ENCODE results near the gene CDC25B. TPM values are rescaled to one million over a fixed set of nuclear protein-coding genes. Genes with fewer than 3 reads are reported as not detected.

Gene CDC25B
- total RNA-seq, 2 experiments from 2014 or later: 194 to 312 TPM

- Mint-ChIP-seq H3K27ac (peak overlapping the region; percentile 2), H3K4me3 (no peak overlapping the region), H3K27me3 (no peaks in the 10 kb centered on the region), H3K9me3 (ENCODE audit: low read depth) (no peaks in the 10 kb centered on the region), H3K36me3 (peaks cover 66% of the 10 kb centered on the region), H3K4me1 (peaks cover 57% of the 10 kb centered on the region)
- DNase-seq (no peak), ATAC-seq (no peak)
- CTCF ChIA-PET: interaction anchor here (1.3 kb wide), 1 partner anchor 17 kb away, joined by 3 read pairs; no protein-coding TSS in a partner anchor
Observed at GRCh38 chr20:3804254-3804751, 8.2 kb downstream of the CDC25B start.

DNA sequence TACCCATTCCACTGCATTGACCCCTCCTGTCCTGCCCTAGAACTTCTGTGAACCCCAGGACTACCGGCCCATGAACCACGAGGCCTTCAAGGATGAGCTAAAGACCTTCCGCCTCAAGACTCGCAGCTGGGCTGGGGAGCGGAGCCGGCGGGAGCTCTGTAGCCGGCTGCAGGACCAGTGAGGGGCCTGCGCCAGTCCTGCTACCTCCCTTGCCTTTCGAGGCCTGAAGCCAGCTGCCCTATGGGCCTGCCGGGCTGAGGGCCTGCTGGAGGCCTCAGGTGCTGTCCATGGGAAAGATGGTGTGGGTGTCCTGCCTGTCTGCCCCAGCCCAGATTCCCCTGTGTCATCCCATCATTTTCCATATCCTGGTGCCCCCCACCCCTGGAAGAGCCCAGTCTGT is 8.7 kb downstream of the CDC25B start:
- H3K36me3 Mint-ChIP-seq: peaks cover 62% of the 10 kb centered on the region
- H3K27me3 Mint-ChIP-seq: no peaks in the 10 kb centered on the region
- DNase-seq: no peak
- CTCF ChIA-PET: interaction anchor here (1.3 kb wide), 1 partner anchor 17 kb away, joined by 3 read pairs; no protein-coding TSS in a partner anchor
- no peak overlapping the region for H3K4me3 Mint-ChIP-seq
- H3K4me1 Mint-ChIP-seq: peaks cover 52% of the 10 kb centered on the region
- peak overlapping the region; percentile 1 for H3K27ac Mint-ChIP-seq
- no peak for ATAC-seq
- no peaks in the 10 kb centered on the region for H3K9me3 Mint-ChIP-seq (ENCODE audit: low read depth)

DNA sequence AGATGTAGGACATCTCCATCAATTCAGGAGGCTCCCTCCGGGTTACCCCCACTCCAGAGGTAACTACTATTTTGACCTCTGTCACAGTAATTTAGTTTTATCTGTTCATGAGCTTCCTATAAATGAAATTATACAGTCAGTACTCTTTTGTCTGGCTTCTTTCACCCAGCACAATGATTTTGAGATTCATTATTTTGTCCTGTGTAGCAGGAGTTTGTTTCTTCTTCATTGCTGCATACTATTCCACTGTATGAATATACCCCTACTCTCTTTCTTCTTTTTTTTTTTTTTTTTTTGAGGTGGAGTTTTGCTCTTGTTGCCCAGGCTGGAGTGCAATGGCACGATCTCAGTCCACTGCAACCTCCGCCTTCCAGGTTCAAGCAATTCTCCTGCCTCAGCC is 12.4 kb downstream of the CDC25B start:
- Mint-ChIP-seq H3K27me3 (no peaks in the 10 kb centered on the region), H3K27ac (no peak overlapping the region), H3K9me3 (ENCODE audit: low read depth) (no peaks in the 10 kb centered on the region), H3K4me1 (peaks cover 65% of the 10 kb centered on the region), H3K36me3 (peaks cover 31% of the 10 kb centered on the region), H3K4me3 (no peak overlapping the region)
- ATAC-seq (no peak), DNase-seq (no peak)
- CTCF ChIA-PET: no interaction called here

- H3K4me3 Mint-ChIP-seq: peak overlapping the region; percentile 69
- DNase-seq (peak; percentile 93), ATAC-seq (peak; percentile 80)
- CTCF ChIA-PET: interaction anchor here (0.8 to 3.4 kb wide), 8 partner anchors 8 to 54 kb away, joined by 3 to 16 read pairs (median 5); partner anchors contain the start of genes AP5S1 and CDC25B
- H3K27me3 Mint-ChIP-seq: no peaks in the 10 kb centered on the region
- peaks cover 5% of the 10 kb centered on the region for H3K36me3 Mint-ChIP-seq
- peak overlapping the region; percentile 98 for H3K27ac Mint-ChIP-seq
- peaks cover 71% of the 10 kb centered on the region for H3K4me1 Mint-ChIP-seq
- H3K9me3 Mint-ChIP-seq (ENCODE audit: low read depth): no peaks in the 10 kb centered on the region
Observed at GRCh38 chr20:3811467-3812258, 15.6 kb downstream of the CDC25B start.

DNA sequence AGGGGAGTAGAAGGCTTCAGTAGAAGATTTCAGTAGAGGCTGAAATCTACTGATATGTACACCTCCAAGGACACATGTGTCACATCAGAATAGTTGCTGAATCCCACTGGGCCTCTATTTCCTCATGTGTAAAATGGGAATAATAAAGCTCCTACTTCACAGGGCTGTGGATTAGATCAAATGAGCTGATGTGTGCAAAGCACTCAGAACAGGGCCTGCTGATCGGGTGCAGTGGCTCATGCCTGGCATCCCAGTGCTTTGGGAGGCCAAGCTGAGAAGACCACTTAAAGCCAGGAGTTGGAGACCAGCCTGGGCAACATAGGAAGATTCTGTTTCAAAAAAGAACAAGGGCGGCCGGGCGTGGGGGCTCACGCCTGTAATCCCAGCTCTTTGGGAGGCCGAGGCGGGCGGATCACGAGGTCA is 16.2 kb downstream of the CDC25B start:
- peak overlapping the region; percentile 69 for H3K4me3 Mint-ChIP-seq
- peaks cover 3% of the 10 kb centered on the region for H3K36me3 Mint-ChIP-seq
- H3K27ac Mint-ChIP-seq: peak overlapping the region; percentile 98
- no peaks in the 10 kb centered on the region for H3K27me3 Mint-ChIP-seq
- no peak for ATAC-seq
- H3K9me3 Mint-ChIP-seq (ENCODE audit: low read depth): no peaks in the 10 kb centered on the region
- DNase-seq: no peak
- CTCF ChIA-PET: interaction anchor here (1.0 to 3.4 kb wide), 2 partner anchors 9 to 17 kb away, joined by 10 to 16 read pairs; partner anchors contain the start of genes AP5S1 and CDC25B
- peaks cover 69% of the 10 kb centered on the region for H3K4me1 Mint-ChIP-seq

- Mint-ChIP-seq H3K9me3 (ENCODE audit: low read depth) (no peaks in the 10 kb centered on the region), H3K4me1 (peaks cover 70% of the 10 kb centered on the region), H3K36me3 (peaks cover 3% of the 10 kb centered on the region), H3K27me3 (no peaks in the 10 kb centered on the region), H3K27ac (peak overlapping the region; percentile 98), H3K4me3 (no peak overlapping the region)
- DNase-seq: no peak
- no peak for ATAC-seq
- CTCF ChIA-PET: interaction anchor here (0.8 to 3.4 kb wide), 5 partner anchors 13 to 80 kb away, joined by 3 to 16 read pairs (median 3); partner anchors contain the start of gene CDC25B
Observed at GRCh38 chr20:3812975-3813847, 17.1 kb downstream of the CDC25B start.

- H3K4me1 Mint-ChIP-seq: peaks cover 77% of the 10 kb centered on the region
- peaks cover 3% of the 10 kb centered on the region for H3K36me3 Mint-ChIP-seq
- no peak for ATAC-seq
- DNase-seq: peak; percentile 53
- no peaks in the 10 kb centered on the region for H3K9me3 Mint-ChIP-seq (ENCODE audit: low read depth)
- no peak overlapping the region for H3K4me3 Mint-ChIP-seq
- no peaks in the 10 kb centered on the region for H3K27me3 Mint-ChIP-seq
- CTCF ChIA-PET: interaction anchor here (0.8 to 3.4 kb wide), 5 partner anchors 14 to 79 kb away, joined by 3 to 16 read pairs (median 3); partner anchors contain the start of gene CDC25B
- peak overlapping the region; percentile 98 for H3K27ac Mint-ChIP-seq
Observed at GRCh38 chr20:3813848-3814581, 17.9 kb downstream of the CDC25B start.

- CTCF ChIA-PET: interaction anchor here (0.7 to 6.4 kb wide), 4 partner anchors 14 to 47 kb away, joined by 3 to 51 read pairs (median 10); partner anchors contain the start of genes ADISSP and CDC25B
- ATAC-seq (no peak), DNase-seq (no peak)
- Mint-ChIP-seq H3K36me3 (peaks cover 3% of the 10 kb centered on the region), H3K4me3 (no peak overlapping the region), H3K27ac (peak overlapping the region; percentile 93), H3K9me3 (ENCODE audit: low read depth) (no peaks in the 10 kb centered on the region), H3K4me1 (peaks cover 84% of the 10 kb centered on the region), H3K27me3 (no peaks in the 10 kb centered on the region)
Observed at GRCh38 chr20:3814928-3815495, 18.9 kb downstream of the CDC25B start.

DNA sequence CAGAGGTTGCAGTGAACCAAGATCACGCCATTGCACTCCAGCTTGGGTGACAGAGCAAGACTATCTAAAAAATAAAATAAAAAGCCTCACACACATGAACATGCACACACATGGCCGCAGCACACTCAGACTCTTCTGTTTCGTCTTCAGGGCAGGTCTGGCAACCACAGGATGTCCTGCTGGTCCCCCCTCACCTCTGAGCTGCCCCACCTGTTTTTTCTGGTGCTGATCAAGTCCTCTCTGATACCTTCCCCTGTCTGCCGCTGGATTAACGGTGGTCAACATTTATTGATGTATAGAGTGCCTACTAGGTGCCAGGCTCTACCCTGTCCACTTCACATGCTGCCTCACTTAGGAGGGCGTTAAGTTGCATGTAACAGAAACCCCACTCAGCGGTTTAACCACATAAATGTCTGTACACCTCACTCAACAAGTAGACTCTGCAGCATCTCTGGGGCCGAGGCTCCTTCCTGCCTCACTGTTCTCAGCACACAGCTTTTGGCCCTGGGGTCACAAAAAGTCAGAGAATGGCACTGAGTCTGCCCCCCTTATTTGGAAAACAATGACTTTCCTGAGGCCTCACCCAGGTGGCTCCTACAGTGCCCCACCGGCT is 19.7 kb downstream of the CDC25B start:
- peaks cover 3% of the 10 kb centered on the region for H3K36me3 Mint-ChIP-seq
- ATAC-seq (peak; percentile 22), DNase-seq (peak; percentile 87)
- peaks cover 77% of the 10 kb centered on the region for H3K4me1 Mint-ChIP-seq
- H3K4me3 Mint-ChIP-seq: peak overlapping the region; percentile 58
- peak overlapping the region; percentile 93 for H3K27ac Mint-ChIP-seq
- CTCF ChIA-PET: interaction anchor here (1.0 to 6.4 kb wide), 6 partner anchors 15 to 257 kb away, joined by 3 to 51 read pairs (median 3); partner anchors contain the start of gene CDC25B
- no peaks in the 10 kb centered on the region for H3K27me3 Mint-ChIP-seq
- H3K9me3 Mint-ChIP-seq (ENCODE audit: low read depth): no peaks in the 10 kb centered on the region

DNA sequence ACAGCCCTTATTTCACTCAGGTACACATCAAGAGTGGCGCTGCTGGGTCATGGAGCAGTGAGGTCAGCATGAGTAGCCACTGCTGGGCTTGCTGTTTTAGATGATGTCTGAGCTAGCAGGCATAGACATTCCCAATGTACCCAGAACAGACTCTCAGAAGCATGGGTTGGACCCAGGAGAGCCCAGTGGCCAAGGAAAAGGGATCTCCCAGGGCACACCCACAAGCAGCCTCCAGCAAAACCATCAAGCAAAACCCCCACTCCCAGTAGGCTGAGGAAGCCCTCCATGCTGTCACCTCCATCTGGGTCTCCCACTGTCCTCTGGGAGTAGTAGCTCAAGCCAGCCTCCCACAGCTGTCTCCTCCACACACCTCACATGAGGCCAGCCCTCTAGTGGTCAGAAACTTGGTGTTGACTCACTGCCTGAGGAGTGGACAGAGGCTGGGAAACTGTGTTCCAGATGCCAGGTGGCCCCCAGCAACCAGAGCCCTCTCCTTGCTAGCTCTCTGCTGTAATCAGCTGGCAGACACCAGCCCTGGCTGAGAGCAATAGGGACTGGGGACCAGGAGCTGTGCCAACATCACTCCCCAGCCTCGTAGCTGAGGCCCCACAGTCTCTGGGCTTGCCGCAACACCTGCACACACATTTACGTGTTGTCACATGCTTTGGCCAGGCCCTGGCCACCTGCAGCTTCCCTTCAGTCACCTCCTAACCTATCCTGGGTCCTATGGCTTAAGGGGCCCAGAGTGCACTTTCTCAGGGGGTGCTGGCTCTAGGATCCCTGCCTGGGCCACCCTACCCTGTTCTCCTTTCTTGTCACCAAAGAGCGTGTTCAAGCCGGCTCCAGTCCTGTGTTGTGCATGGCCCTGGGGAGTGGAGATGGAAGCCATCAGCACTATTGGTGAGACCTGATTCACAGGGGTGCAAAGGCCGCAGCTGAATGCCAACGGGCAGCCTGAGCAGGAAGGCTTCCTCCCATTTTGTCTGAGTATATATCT is 22.3 kb downstream of the CDC25B start:
- Mint-ChIP-seq H3K4me1 (peaks cover 61% of the 10 kb centered on the region), H3K36me3 (peaks cover 2% of the 10 kb centered on the region), H3K27ac (peak overlapping the region; percentile 56), H3K27me3 (no peaks in the 10 kb centered on the region), H3K9me3 (ENCODE audit: low read depth) (no peaks in the 10 kb centered on the region), H3K4me3 (no peak overlapping the region)
- ATAC-seq: no peak
- CTCF ChIA-PET: interaction anchor here (0.6 to 6.4 kb wide), 10 partner anchors 7 to 107 kb away, joined by 3 to 51 read pairs (median 7); partner anchors contain the start of genes CDC25B, MAVS and SPEF1
- peak; percentile 61 for DNase-seq
